Ectodermal cell (in vitro differentiated cells): ENCODE measurements around the gene ELMO1.

Experiments used
- H3K27ac ChIP-seq: 2 replicates; pipeline ENCODE4 v1.7.0; 2013; ENCODE audit warnings: mild to moderate bottlenecking, low read depth, low read length; ENCODE audit not compliant: insufficient read depth, poor library complexity, severe bottlenecking
- H3K27me3 ChIP-seq: 2 replicates; pipeline ENCODE4 v1.7.0; 2013; ENCODE audit warnings: mild to moderate bottlenecking, low read length; ENCODE audit not compliant: insufficient read depth, control insufficient read depth, poor library complexity, severe bottlenecking
- H3K36me3 ChIP-seq: one replicate; pipeline ENCODE4 v1.7.0; 2013; ENCODE audit warnings: low read length; ENCODE audit not compliant: control insufficient read depth, insufficient read depth
- H3K4me1 ChIP-seq: one replicate; pipeline ENCODE4 v1.7.0; 2013; ENCODE audit warnings: low read length; ENCODE audit not compliant: control insufficient read depth, insufficient read depth
- H3K4me3 ChIP-seq: 2 replicates; pipeline ENCODE4 v1.7.0; 2013; ENCODE audit warnings: low read depth, low read length, control low read depth; ENCODE audit not compliant: insufficient read depth
- H3K9me3 ChIP-seq: 2 replicates; pipeline ENCODE4 v1.7.0; 2013; ENCODE audit warnings: mild to moderate bottlenecking, low read length, moderate library complexity; ENCODE audit not compliant: control insufficient read depth
- WGBS, 2 experiments: methylation state at CpG; one replicate each; pipeline ENCODE4 v1.1.7; 2013; ENCODE audit warnings: missing lambda C conversion rate in 2 of 2; 5-methylcytosine and 5-hydroxymethylcytosine counted together

The ELMO1 gene

DNA sequence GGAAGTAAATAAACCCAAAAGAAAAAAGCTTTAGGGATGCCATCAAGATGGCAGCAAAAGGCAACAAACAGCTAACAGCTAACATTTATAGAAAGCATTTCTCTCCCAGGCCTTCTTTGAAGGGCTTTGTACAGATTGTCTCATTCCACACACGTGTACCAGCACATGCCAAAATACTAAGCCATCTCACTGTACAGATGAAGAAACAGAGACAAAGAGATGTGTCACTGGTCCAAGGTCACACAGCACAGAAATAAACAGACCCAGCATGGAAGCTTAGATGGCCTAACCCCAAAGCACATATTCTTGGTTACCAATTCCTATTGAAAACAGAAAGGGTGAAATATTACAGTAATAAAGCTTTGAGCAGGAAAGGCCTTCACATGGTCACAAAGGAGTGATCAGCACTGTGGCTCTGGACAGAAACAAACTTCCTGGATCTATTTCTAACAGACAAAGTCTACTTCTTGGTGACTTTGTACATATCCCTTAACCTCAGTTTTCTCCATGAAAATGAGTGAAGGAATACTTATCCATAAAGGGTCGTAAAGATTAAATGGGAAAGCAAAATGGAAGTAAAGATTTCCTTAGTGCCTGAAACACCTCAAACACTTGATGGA lies 346.0 kb downstream of the ELMO1 start:
- WGBS, 2 experiments = 88 to 100% methylated on average over 1 of the region's 2 CpGs
- Histone ChIP-seq H3K27ac (no peak overlapping the region), H3K36me3 (no peaks in the 10 kb centered on the region), H3K27me3 (no peaks in the 10 kb centered on the region), H3K4me1 (no peaks in the 10 kb centered on the region), H3K4me3 (no peak overlapping the region), H3K9me3 (no peaks in the 10 kb centered on the region)

DNA sequence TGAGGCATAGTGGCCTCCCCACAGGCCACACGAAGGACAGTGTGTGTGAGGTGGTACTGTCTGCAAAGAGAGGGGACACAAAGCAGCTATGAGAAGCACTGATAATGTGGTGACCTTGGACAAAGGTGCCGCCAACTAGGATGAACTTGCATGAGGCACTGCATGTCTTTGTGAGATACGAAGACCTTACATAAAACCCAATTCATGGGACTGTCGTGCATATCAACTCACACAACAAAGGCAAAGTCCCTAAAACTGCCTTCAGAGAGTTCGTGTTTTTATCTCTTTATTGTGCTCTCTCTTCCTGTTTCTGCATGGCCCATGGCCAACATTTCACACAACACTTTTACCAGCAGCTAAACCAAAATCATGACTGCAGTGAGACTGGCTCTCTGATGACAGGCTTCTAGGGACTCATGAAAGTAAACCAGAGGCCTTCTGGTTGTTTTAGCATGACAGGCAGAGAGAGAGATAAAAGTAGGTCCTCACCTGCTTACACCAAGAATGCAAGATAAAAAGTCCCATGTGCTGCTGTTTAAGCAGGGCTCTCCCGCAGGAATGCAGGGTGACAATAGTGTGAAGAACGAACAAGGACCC lies 347.8 kb downstream of the ELMO1 start:
- no peak overlapping the region for H3K27ac ChIP-seq
- 90 to 92% methylated on average over 7 of the region's 7 CpGs for WGBS, 2 experiments
- no peaks in the 10 kb centered on the region for H3K4me1 ChIP-seq
- H3K4me3 ChIP-seq = no peak overlapping the region
- no peaks in the 10 kb centered on the region for H3K9me3 ChIP-seq
- no peaks in the 10 kb centered on the region for H3K27me3 ChIP-seq
- H3K36me3 ChIP-seq = no peaks in the 10 kb centered on the region

DNA sequence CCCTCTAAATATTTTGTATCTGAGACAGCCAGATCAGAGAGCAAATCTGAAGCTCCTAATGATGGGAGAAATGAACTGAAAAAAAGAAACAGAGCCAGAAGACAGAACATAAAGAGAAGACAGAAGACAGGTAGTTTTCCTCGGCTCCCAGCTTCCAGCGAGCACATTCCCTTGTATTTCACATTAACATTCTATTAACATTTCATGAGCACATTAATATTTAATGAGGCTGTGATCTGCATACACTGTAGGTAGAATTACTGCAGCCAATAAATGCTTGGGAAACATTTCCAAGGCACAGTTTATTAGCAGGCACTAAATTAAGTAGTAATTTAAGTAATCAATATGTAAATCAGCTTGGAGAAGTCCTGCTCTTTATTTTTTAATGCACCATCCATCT lies 349.9 kb downstream of the ELMO1 start:
- no peaks in the 10 kb centered on the region for H3K36me3 ChIP-seq
- H3K27me3 ChIP-seq = no peaks in the 10 kb centered on the region
- H3K4me1 ChIP-seq = no peaks in the 10 kb centered on the region
- WGBS, 2 experiments = 78 to 79% methylated on average over 2 of the region's 2 CpGs
- no peak overlapping the region for H3K4me3 ChIP-seq
- no peaks in the 10 kb centered on the region for H3K9me3 ChIP-seq
- H3K27ac ChIP-seq = no peak overlapping the region

GRCh38 chr7:37097983-37098382 lies 350.7 kb downstream of the ELMO1 start:
- Histone ChIP-seq H3K4me3 (no peak overlapping the region), H3K9me3 (no peaks in the 10 kb centered on the region), H3K4me1 (no peaks in the 10 kb centered on the region), H3K27ac (no peak overlapping the region), H3K27me3 (no peaks in the 10 kb centered on the region), H3K36me3 (no peaks in the 10 kb centered on the region)
- WGBS, 2 experiments = 96 to 100% methylated on average over 1 of the region's 1 CpG

- Histone ChIP-seq H3K4me1 (no peaks in the 10 kb centered on the region), H3K4me3 (no peak overlapping the region)
- WGBS, 2 experiments = 92 to 95% methylated on average over 7 to 8 of the region's 8 CpGs
Observed at GRCh38 chr7:37097276-37097675, 351.4 kb downstream of the ELMO1 start.

DNA sequence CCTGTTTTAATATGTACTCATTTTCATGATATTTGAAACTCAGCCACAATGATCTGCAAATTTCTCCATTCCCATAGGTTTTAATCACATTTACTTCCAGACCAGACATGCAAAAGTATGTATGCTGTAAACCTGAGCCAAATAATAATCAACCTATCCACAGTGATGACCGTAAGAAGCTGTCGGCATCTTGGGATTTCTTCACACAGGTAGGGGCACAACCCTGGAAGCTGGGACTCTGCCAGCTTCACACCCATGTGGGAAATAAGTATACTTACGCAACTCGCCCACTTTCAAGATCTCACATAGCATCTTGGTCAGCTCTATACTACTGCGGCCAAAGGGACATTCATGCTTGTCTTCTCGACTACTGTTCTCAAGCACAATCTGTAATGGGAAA lies 352.3 kb downstream of the ELMO1 start:
- H3K36me3 ChIP-seq = no peaks in the 10 kb centered on the region
- no peaks in the 10 kb centered on the region for H3K4me1 ChIP-seq
- H3K4me3 ChIP-seq = no peak overlapping the region
- no peaks in the 10 kb centered on the region for H3K27me3 ChIP-seq
- no peaks in the 10 kb centered on the region for H3K9me3 ChIP-seq
- H3K27ac ChIP-seq = no peak overlapping the region
- 92 to 95% methylated on average over 6 of the region's 6 CpGs for WGBS, 2 experiments

More at GRCh38 chr7:37097276-37097675, 351.4 kb downstream of the ELMO1 start:
- Histone ChIP-seq H3K36me3 (no peaks in the 10 kb centered on the region), H3K27ac (no peak overlapping the region), H3K9me3 (no peaks in the 10 kb centered on the region), H3K27me3 (no peaks in the 10 kb centered on the region)

DNA sequence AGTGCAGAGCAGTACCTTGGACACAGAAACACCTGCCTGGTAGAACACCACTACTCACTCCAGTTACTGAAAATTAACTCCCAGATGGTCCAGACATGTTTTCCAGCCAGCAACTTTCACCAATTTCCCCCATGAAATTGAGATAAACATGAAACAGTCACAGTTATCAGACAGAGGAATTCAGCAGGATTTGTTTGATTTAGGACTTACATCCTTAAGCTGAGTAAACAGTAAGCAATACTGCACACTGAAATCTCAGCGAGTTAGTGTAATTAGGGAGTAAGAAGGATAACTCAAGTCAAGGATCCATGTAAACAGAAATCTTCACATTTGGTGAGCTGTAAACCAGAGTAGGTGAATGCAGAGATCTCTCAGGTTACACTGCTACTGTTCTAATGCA lies 353.5 kb downstream of the ELMO1 start:
- no peak overlapping the region for H3K4me3 ChIP-seq
- no peak overlapping the region for H3K27ac ChIP-seq
- no peaks in the 10 kb centered on the region for H3K9me3 ChIP-seq
- H3K27me3 ChIP-seq = no peaks in the 10 kb centered on the region
- no peaks in the 10 kb centered on the region for H3K4me1 ChIP-seq
- H3K36me3 ChIP-seq = no peaks in the 10 kb centered on the region
- 88 to 93% methylated on average over 1 of the region's 1 CpG for WGBS, 2 experiments

GRCh38 chr7:37093257-37093656 lies 355.4 kb downstream of the ELMO1 start:
- H3K9me3 ChIP-seq = no peaks in the 10 kb centered on the region

GRCh38 chr7:37092548-37092947 lies 356.1 kb downstream of the ELMO1 start:
- H3K27me3 ChIP-seq = no peaks in the 10 kb centered on the region
- H3K36me3 ChIP-seq = no peaks in the 10 kb centered on the region
- 93 to 95% methylated on average over 6 of the region's 6 CpGs for WGBS, 2 experiments
- no peak overlapping the region for H3K27ac ChIP-seq
- H3K4me1 ChIP-seq = no peaks in the 10 kb centered on the region
- no peaks in the 10 kb centered on the region for H3K9me3 ChIP-seq
- no peak overlapping the region for H3K4me3 ChIP-seq

More at GRCh38 chr7:37093257-37093656, 355.4 kb downstream of the ELMO1 start:
- Histone ChIP-seq H3K4me3 (no peak overlapping the region), H3K27me3 (no peaks in the 10 kb centered on the region), H3K36me3 (no peaks in the 10 kb centered on the region), H3K4me1 (no peaks in the 10 kb centered on the region), H3K27ac (no peak overlapping the region)

DNA sequence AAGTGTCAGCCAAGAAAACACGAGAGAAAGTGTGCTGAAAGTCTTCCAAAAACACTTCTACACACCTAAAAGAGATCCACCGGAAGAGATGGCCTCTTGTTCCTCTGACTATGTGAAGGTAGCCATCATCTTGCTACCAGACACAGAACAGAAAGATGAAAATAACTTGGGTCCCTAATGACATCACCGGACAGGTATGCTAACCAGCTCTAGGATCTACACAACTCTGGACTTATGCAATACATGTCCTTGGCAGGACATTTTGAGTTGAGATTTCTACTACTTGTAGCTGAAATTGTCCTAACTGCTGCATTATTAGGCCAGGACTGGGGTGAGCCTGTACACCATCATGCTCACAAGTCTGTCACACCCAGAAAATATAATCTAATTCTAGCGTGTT lies 358.7 kb downstream of the ELMO1 start:
- no peak overlapping the region for H3K27ac ChIP-seq
- H3K4me3 ChIP-seq = no peak overlapping the region
- no peaks in the 10 kb centered on the region for H3K36me3 ChIP-seq
- no peaks in the 10 kb centered on the region for H3K27me3 ChIP-seq
- H3K4me1 ChIP-seq = no peaks in the 10 kb centered on the region
- 91 to 95% methylated on average over 4 of the region's 4 CpGs for WGBS, 2 experiments
- H3K9me3 ChIP-seq = no peaks in the 10 kb centered on the region
